K562 (cell line): ENCODE measurements around the gene FXYD4. TPM values are rescaled to one million over a fixed set of nuclear protein-coding genes. Genes with fewer than 3 reads are reported as not detected.
A peak's percentile ranks its signal among the peaks of the same experiment; 100 is the strongest.

Source experiments
- ATAC-seq: fragments of 200-7000 bp; cut with Tn5 transposase; 3 replicates; pipeline ENCODE4 v1.9.1; 2020; ENCODE audit warnings: moderate library complexity
- BruUV-seq: library from RNA; stranded (reverse); fragments of 400-500 nt; replicated peaks from 2 replicates; lab custom pipeline; 2021; lab: Mats Ljungman, UMichigan
- CTCF ChIA-PET: fragments of 300-600 bp; formaldehyde crosslinking; extraction: SDS; loops from one replicate; lab custom pipeline; 2021; ENCODE audit warnings: low intra/inter-chr PET ratio; lab: Yijun Ruan, JAX
- POLR2A ChIA-PET: fragments of 300-600, 350-650 bp; sonication (Branson Sonifier 250); formaldehyde crosslinking; extraction: SDS; loops from one replicate; lab custom pipeline; 2021; ENCODE audit warnings: antibody characterized with exemption, inconsistent platforms; lab: Yijun Ruan, JAX
- DNase-seq, 4 experiments: peaks; one replicate each; pipeline versions ENCODE4 v3.0.0 to v3.0.0-alpha.2; 2011 to 2018; ENCODE audit warnings: low spot score in 3 of 4, mixed read lengths in 3 of 4; ENCODE audit errors: extremely low read depth in 1 of 4
- FAIRE-seq: peaks from 2 replicates; lab custom pipeline; 2011; peaks lifted over from hg19 to GRCh38; lab: Jason Lieb, UNC
- H2AFZ ChIP-seq: 2 replicates; pipeline ENCODE4 v1.6.0; 2011; ENCODE audit warnings: low read depth, low read length, control low read depth, inconsistent platforms
- H3K27ac ChIP-seq: fragments of 200-600 bp; 3 replicates; pipeline ENCODE4 v1.8.0; 2011; ENCODE audit warnings: low read depth, mild to moderate bottlenecking, control low read depth, inconsistent platforms, low read length, moderate library complexity, mixed read lengths; ENCODE audit errors: extremely low read depth
- H3K27me3 ChIP-seq, 2 experiments: fragments of 300-600 bp in 1 of 2; 2 replicates in 1 of 2; 3 replicates in 1 of 2; pipeline versions ENCODE4 v1.6.0 to v1.8.0; 2011; ENCODE audit warnings: inconsistent platforms in 2 of 2, low read length in 2 of 2, mild to moderate bottlenecking in 1 of 2, mixed read lengths in 1 of 2, moderate library complexity in 1 of 2; ENCODE audit not compliant: control insufficient read depth in 2 of 2, insufficient read depth in 2 of 2
- H3K36me3 ChIP-seq: fragments of 300-600 bp; 3 replicates; pipeline ENCODE4 v1.8.0; 2011; ENCODE audit warnings: mild to moderate bottlenecking, low read length, inconsistent platforms; ENCODE audit not compliant: control insufficient read depth, insufficient read depth
- H3K4me1 ChIP-seq, 2 experiments: fragments of 200-600 bp in 1 of 2; replicated peaks in 1 of 2; 2 replicates in 1 of 2; 3 replicates in 1 of 2; pipeline versions ENCODE4 v1.5.1 to v1.8.0; 2011; ENCODE audit warnings: inconsistent platforms in 2 of 2, low read length in 2 of 2, mild to moderate bottlenecking in 1 of 2, mixed read lengths in 1 of 2, moderate library complexity in 1 of 2; ENCODE audit not compliant: control insufficient read depth in 2 of 2, insufficient read depth in 2 of 2
- H3K4me2 ChIP-seq: 2 replicates; pipeline ENCODE4 v1.6.1; 2011; ENCODE audit warnings: low read length, control low read depth, inconsistent platforms, mixed read lengths; ENCODE audit not compliant: insufficient read depth
- H3K4me3 ChIP-seq: fragments of 200-600 bp; sonication (generic), shearing (Covaris generic); 2 replicates; pipeline ENCODE4 v1.5.1; 2016; ENCODE audit warnings: control low read depth, inconsistent platforms
- H3K79me2 ChIP-seq: fragments of 200-600 bp; 3 replicates; pipeline ENCODE4 v1.8.0; 2011; ENCODE audit warnings: low read length, inconsistent platforms; ENCODE audit not compliant: control insufficient read depth, insufficient read depth
- H3K9ac ChIP-seq, 2 experiments: 2 replicates each; pipeline versions ENCODE4 v1.6.0 to v1.6.1; 2011; ENCODE audit warnings: low read depth in 2 of 2, low read length in 2 of 2, control low read depth in 1 of 2, inconsistent platforms in 1 of 2, mild to moderate bottlenecking in 1 of 2, mixed read lengths in 1 of 2; ENCODE audit not compliant: insufficient read depth in 1 of 2
- H3K9me1 ChIP-seq: one replicate; pipeline ENCODE4 v1.6.0; 2011; ENCODE audit warnings: inconsistent platforms, mild to moderate bottlenecking, low read length, moderate library complexity; ENCODE audit not compliant: control insufficient read depth, insufficient read depth
- H3K9me3 ChIP-seq: replicated peaks from 2 replicates; pipeline ENCODE4 v1.5.1; 2011; ENCODE audit warnings: low read depth, low read length, inconsistent platforms; ENCODE audit not compliant: control insufficient read depth, insufficient read depth
- H4K20me1 ChIP-seq: replicated peaks from 2 replicates; pipeline ENCODE4 v1.6.1; 2011; ENCODE audit warnings: low read length, inconsistent platforms, mixed read lengths; ENCODE audit not compliant: control insufficient read depth, insufficient read depth
- ASH1L ChIP-seq: fragments of 450-650 bp; IDR thresholded peaks from 2 replicates; pipeline ENCODE4 v1.6.1; 2018; ENCODE audit warnings: borderline replicate concordance, mild to moderate bottlenecking, low read depth; ENCODE audit not compliant: partially characterized antibody
- BCOR ChIP-seq: fragments of 450-650 bp; IDR thresholded peaks from 2 replicates; pipeline ENCODE4 v1.6.1; 2016
- CBFA2T2 ChIP-seq: fragments of 450-650 bp; conservative IDR thresholded peaks from 2 replicates; pipeline ENCODE4 v1.6.1; 2017; ENCODE audit warnings: mild to moderate bottlenecking
- DPF2 ChIP-seq: fragments of 450-650 bp; IDR thresholded peaks from 2 replicates; pipeline ENCODE4 v1.6.1; 2016
- ELF1 ChIP-seq: fragments of 200-800 bp; sonication (Bioruptor generic); IDR thresholded peaks from 2 replicates; pipeline ENCODE4 v1.6.1; 2016; ENCODE audit warnings: missing genetic modification characterization, missing compliant biosample characterization
- FOXJ3 ChIP-seq: sonication (generic); formaldehyde crosslinking; IDR thresholded peaks from 2 replicates; pipeline ENCODE4 v1.4.0; 2020; ENCODE audit warnings: mild to moderate bottlenecking, missing genetic modification reagents
- LARP7 ChIP-seq: fragments of 450-650 bp; IDR thresholded peaks from 2 replicates; pipeline ENCODE4 v1.6.1; 2016
- MIER1 ChIP-seq: fragments of 450-650 bp; IDR thresholded peaks from 2 replicates; pipeline ENCODE4 v1.6.1; 2016; ENCODE audit warnings: antibody characterized with exemption, mild to moderate bottlenecking, low read depth
- NFE2 ChIP-seq: IDR thresholded peaks from 2 replicates; pipeline ENCODE4 v1.6.1; 2014; ENCODE audit warnings: antibody characterized with exemption, low read depth
- NFIC ChIP-seq: fragments of 450-650 bp; IDR thresholded peaks from 2 replicates; pipeline ENCODE4 v1.6.1; 2017; ENCODE audit warnings: mild to moderate bottlenecking, inconsistent platforms
- NRF1 ChIP-seq, 2 experiments: fragments of 450-650 bp; IDR thresholded peaks in 1 of 2; conservative IDR thresholded peaks in 1 of 2; 2 replicates each; pipeline ENCODE4 v1.6.1; 2014; ENCODE audit warnings: mild to moderate bottlenecking in 2 of 2
- PHB ChIP-seq: fragments of 250-450 bp; sonication (Bioruptor Pico); IDR thresholded peaks from 2 replicates; pipeline ENCODE4 v1.5.0; 2021
- PKNOX1 ChIP-seq: fragments of 450-650 bp; IDR thresholded peaks from 2 replicates; pipeline ENCODE4 v1.6.1; 2016
- RBM17 ChIP-seq: fragments of 200-400 bp; formaldehyde crosslinking; IDR thresholded peaks from 2 replicates; pipeline ENCODE4 v1.6.1; 2017; ENCODE audit warnings: low read depth, mild to moderate bottlenecking, low read length, borderline replicate concordance
- RFX7 ChIP-seq: fragments of 250-450 bp; sonication (Bioruptor Pico); IDR thresholded peaks from 2 replicates; pipeline ENCODE4 v1.5.1; 2021; ENCODE audit warnings: mild to moderate bottlenecking
- TCF15 ChIP-seq: fragments of 250-450 bp; sonication (Bioruptor Pico); IDR thresholded peaks from 2 replicates; pipeline ENCODE4 v1.8.0; 2022; ENCODE audit warnings: moderate library complexity, mild to moderate bottlenecking, inconsistent platforms
- ZEB2 ChIP-seq: fragments of 450-650 bp; IDR thresholded peaks from 2 replicates; pipeline ENCODE4 v1.6.1; 2016
- ZKSCAN3 ChIP-seq: fragments of 250-450 bp; sonication (Bioruptor Pico); IDR thresholded peaks from 2 replicates; pipeline ENCODE4 v1.4.0; 2020
- ZNF444 ChIP-seq: fragments of 250-450 bp; sonication (Bioruptor Pico); IDR thresholded peaks from 2 replicates; pipeline ENCODE4 v1.4.0; 2020; ENCODE audit warnings: mild to moderate bottlenecking, moderate library complexity
- ZNF79 ChIP-seq: fragments of 250-450 bp; sonication (Bioruptor Pico); IDR thresholded peaks from 2 replicates; pipeline ENCODE4 v1.4.0; 2020; ENCODE audit warnings: low read depth, mild to moderate bottlenecking, moderate library complexity
- WGBS: fragments of 100-300 bp; shearing (Covaris generic); methylation state at CpG from one replicate; pipeline ENCODE4 v1.1.6; 2016; ENCODE audit warnings: low coverage, mixed read lengths; ENCODE audit not compliant: insufficient coverage; ENCODE audit errors: missing lambda C conversion rate; 5-methylcytosine and 5-hydroxymethylcytosine counted together
- in situ Hi-C: fragments of 300-500 bp; cut with MboI; formaldehyde crosslinking; loops from 4 replicates; pipeline ENCODE4 v1.15.0; 2018; ENCODE audit warnings: inconsistent platforms, mixed read lengths
- intact Hi-C: fragments of 100-400 bp; cut with micrococcal nuclease; formaldehyde crosslinking; loops from 2 replicates; pipeline ENCODE4 v1.14.2; 2022
- polyA plus RNA-seq, 8 experiments: library from polyadenylated mRNA; depleted of rRNA in 4 of 8; stranded (reverse) in 5 of 8; unstranded in 3 of 8; fragments of >200 nt; fragmentation: Nextera tagmentation in 2 of 8; fragmentation: Illumina TruSeq in 1 of 8; extraction: Ambion mirVana in 2 of 8; extraction: Trizol in 1 of 8; gene quantifications; 2 replicates each; pipeline versions ENCODE4 v1.2.1 to v1.2.3, GENCODE V29; 2011 to 2014; ENCODE audit warnings: inconsistent platforms in 1 of 8, missing spikeins in 1 of 8
- total RNA-seq, 7 experiments: library from RNA; depleted of rRNA in 6 of 7; stranded (reverse); fragments of >200 nt in 6 of 7; fragmentation: Illumina TruSeq in 2 of 7; extraction: Trizol in 2 of 7; gene quantifications; 2 replicates each; pipeline versions ENCODE4 v1.2.1 to v1.2.3, GENCODE V29; 2011 to 2021; ENCODE audit warnings: low replicate concordance in 1 of 7
- TF ChIP-seq, protein P1 (sequence below): sonication (generic); formaldehyde crosslinking; IDR thresholded peaks from 2 replicates; pipeline ENCODE4 v1.9.0; 2022; ENCODE audit warnings: mild to moderate bottlenecking, missing genetic modification reagents

Gene FXYD4
- total and polyA plus RNA-seq, 9 of the 15 experiments (the other 6 are each of a cell fraction or from before 2014, with no cell fraction given) = not detected

DNA sequence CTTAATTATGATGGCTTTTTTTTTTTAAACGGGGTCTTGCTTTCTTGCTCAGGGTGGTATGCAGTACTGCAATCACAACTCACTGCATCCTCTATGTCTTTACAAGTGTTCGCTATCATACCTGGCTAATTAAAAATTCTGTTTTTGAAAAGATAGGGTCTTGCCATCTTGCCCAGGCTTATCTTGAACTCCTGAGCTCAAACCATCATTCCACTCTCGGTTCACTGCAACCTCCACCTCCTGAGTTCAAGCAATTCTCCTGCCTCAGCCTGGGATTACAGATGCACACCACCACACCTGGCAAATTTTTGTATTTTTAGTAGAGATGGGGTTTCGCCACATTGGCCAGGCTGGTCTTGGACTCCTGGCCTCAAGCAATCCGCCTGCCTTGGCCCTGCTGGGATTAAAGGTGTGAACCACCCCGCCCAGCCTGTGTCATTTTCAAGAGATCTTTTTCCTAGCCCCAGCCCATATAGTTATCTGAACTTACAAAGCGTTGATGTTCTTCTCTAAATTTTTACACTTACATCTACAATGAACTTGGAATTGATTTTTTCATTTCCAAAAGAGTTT lies 31.5 kb downstream of the FXYD4 start (continued):
- TF ChIP-seq PKNOX1 = no peak
- no peak for TF ChIP-seq NRF1 (conservative IDR thresholded peaks at IDR 0.05 in 1 of 2, IDR thresholded peaks at IDR 0.05 in 1 of 2)
- no peak for TF ChIP-seq NFIC
- TF ChIP-seq MIER1 = no peak
- no peak for TF ChIP-seq FOXJ3 (CRISPR knock-in tag)
- TF ChIP-seq ZNF444 (CRISPR knock-in tag) = no peak
- TF ChIP-seq, all 486 proteins: peak for 9

- CTCF ChIA-PET = no interaction called here
- DNase-seq (peak in 1 of 4 experiments; percentile 12), FAIRE-seq (no peak), ATAC-seq (no peak)
- peak overlapping the region; percentile 54 for H3K27ac ChIP-seq
- H3K9ac ChIP-seq = peak overlapping the region; percentile 83 to 91
- 10% methylated on average over 14 of the region's 14 CpGs for WGBS
- peaks cover 41 to 51% of the 10 kb centered on the region in 2 experiments for H3K4me1 ChIP-seq
- intact Hi-C loops = no loop called here
- H2AFZ ChIP-seq = no peak overlapping the region
- peaks cover 67% of the 10 kb centered on the region for H3K36me3 ChIP-seq
- H3K9me3 ChIP-seq = no peaks in the 10 kb centered on the region
- H3K9me1 ChIP-seq = peaks cover 4% of the 10 kb centered on the region
- in situ Hi-C loops = no loop called here
- no TSS peak for BruUV-seq
- H3K27me3 ChIP-seq = no peaks in the 10 kb centered on the region
- peak overlapping the region; percentile 82 for H3K4me3 ChIP-seq
- peaks cover 70% of the 10 kb centered on the region for H4K20me1 ChIP-seq
- peak overlapping the region; percentile 84 for H3K4me2 ChIP-seq
- POLR2A ChIA-PET = interaction anchor here (0.5 to 1.7 kb wide), 7 partner anchors 10 to 48 kb away, joined by 3 to 6 read pairs (median 4); partner anchors contain the start of gene ZNF487
- H3K79me2 ChIP-seq = peaks cover 98% of the 10 kb centered on the region
- TF ChIP-seq ZNF79 (CRISPR knock-in tag) (no peak), LARP7 (peak; percentile 9; the same call in 1 of the 2 replicates), ASH1L (no peak), ELF1 (tag) (no peak), ZKSCAN3 (no peak), NFE2 (no peak), PHB (CRISPR knock-in tag) (no peak), RBM17 (no peak), TCF15 (no peak), BCOR (no peak), RFX7 (no peak), ZEB2 (peak; percentile 40; the same call in 1 of the 2 replicates), DPF2 (peak; percentile 66), CBFA2T2 (no peak)
- TF ChIP-seq, protein P1, sequence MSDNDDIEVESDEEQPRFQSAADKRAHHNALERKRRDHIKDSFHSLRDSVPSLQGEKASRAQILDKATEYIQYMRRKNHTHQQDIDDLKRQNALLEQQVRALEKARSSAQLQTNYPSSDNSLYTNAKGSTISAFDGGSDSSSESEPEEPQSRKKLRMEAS (CRISPR knock-in tag) = peak; percentile 47; the same call in 1 of the 2 replicates
These were observed 32.7 kb downstream of the FXYD4 start for GRCh38 chr10:43403911-43404703.
